OCI-LY3 (cell line): Measurements from ENCODE around the gene MTMR1.

ENCODE experiments used
- H2AFZ ChIP-seq: fragments of 200-600, 300-600 bp; shearing (Covaris generic); 2 replicates; pipeline ENCODE4 v1.6.0; 2014; ENCODE audit warnings: antibody characterized with exemption, low read depth, low read length
- H3K27ac ChIP-seq: fragments of 200-600, 300-600 bp; sonication (generic); 2 replicates; pipeline ENCODE4 v1.5.1; 2014; ENCODE audit warnings: mild to moderate bottlenecking, low read length, moderate library complexity, mixed read lengths
- H3K27me3 ChIP-seq: fragments of 200-600, 300-600 bp; sonication (generic); 2 replicates; pipeline ENCODE4 v1.6.1; 2014; ENCODE audit warnings: low read depth, low read length, mixed read lengths
- H3K36me3 ChIP-seq: fragments of 200-600, 300-600 bp; sonication (generic); replicated peaks from 2 replicates; pipeline ENCODE3; 2014; ENCODE audit warnings: low read depth, low read length, mixed read lengths
- H3K4me1 ChIP-seq: fragments of 300-600, 200-600 bp; sonication (generic); 2 replicates; pipeline ENCODE4 v1.6.1; 2014; ENCODE audit warnings: low read length, mixed read lengths
- H3K4me2 ChIP-seq: fragments of 200-600, 300-600 bp; sonication (generic); 2 replicates; pipeline ENCODE4 v1.6.1; 2014; ENCODE audit warnings: low read length, mixed read lengths
- H3K4me3 ChIP-seq: fragments of 300-600, 200-600 bp; sonication (generic); 2 replicates; pipeline ENCODE4 v1.5.1; 2014; ENCODE audit warnings: antibody characterized with exemption, mild to moderate bottlenecking, low read length, moderate library complexity
- H3K79me2 ChIP-seq: fragments of 300-600, 200-600 bp; shearing (Covaris generic); 2 replicates; pipeline ENCODE4 v1.6.1; 2014; ENCODE audit warnings: mild to moderate bottlenecking, low read length, mixed read lengths
- H3K9ac ChIP-seq: fragments of 300-600, 200-600 bp; shearing (Covaris generic); 2 replicates; pipeline ENCODE4 v1.6.0; 2014; ENCODE audit warnings: mild to moderate bottlenecking, low read length, moderate library complexity
- H3K9me3 ChIP-seq: fragments of 200-600, 300-600 bp; shearing (Covaris generic); 2 replicates; pipeline ENCODE4 v1.6.1; 2014; ENCODE audit warnings: low read length, mixed read lengths; ENCODE audit not compliant: insufficient read depth
- H4K20me1 ChIP-seq: fragments of 200-600, 300-600 bp; sonication (generic); 2 replicates; pipeline ENCODE4 v1.6.1; 2016; ENCODE audit warnings: low read length, mixed read lengths; ENCODE audit not compliant: insufficient read depth
- EZH2phosphoT487 ChIP-seq: fragments of 200-600 bp; shearing (Covaris generic); IDR thresholded peaks from 2 replicates; pipeline ENCODE4 v1.6.1; 2018; ENCODE audit warnings: antibody characterized with exemption, mixed run types, low read depth
- TF ChIP-seq, protein P1 (sequence below): fragments of 200-600, 300-600 bp; sonication (generic); IDR thresholded peaks from 2 replicates; pipeline ENCODE4 v1.5.1; 2014; ENCODE audit warnings: antibody characterized with exemption, low read length, low read depth

The MTMR1 gene

DNA sequence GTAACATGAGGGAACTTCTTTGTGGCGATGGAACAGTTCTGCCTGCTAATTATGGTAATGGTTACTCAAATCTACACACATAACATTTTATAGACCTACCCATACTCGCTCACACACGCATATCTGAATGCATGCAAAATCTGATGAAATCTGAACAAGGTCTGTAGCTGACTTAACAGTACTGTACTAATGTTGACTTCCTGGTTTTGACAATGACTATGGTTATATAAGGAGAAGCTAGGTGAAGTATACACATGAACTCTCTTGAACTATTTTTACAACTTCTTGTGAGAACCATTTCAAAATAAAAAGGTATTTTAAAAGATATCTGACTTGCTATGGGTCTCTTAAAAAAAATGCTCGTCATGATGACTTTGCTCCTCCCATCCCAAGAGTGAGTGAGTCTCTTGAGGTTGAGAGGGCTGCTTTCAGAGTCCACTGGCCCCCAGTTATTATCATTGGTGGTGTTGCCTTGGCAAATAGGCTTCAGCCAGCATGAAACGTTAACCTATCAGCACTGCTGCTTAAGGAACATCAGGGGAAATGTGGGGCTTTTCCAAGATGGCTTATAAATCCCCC, 99.8 kb downstream of the MTMR1 start:
- Histone ChIP-seq H3K9me3 (no peaks in the 10 kb centered on the region), H3K27ac (no peak overlapping the region), H2AFZ (no peak overlapping the region), H3K4me3 (no peak overlapping the region), H3K36me3 (no peaks in the 10 kb centered on the region), H3K27me3 (no peaks in the 10 kb centered on the region), H3K4me1 (no peaks in the 10 kb centered on the region), H3K79me2 (no peaks in the 10 kb centered on the region), H3K4me2 (no peak overlapping the region), H3K9ac (no peak overlapping the region), H4K20me1 (no peaks in the 10 kb centered on the region)
- no peak for TF ChIP-seq EZH2phosphoT487
- TF ChIP-seq, protein P1, sequence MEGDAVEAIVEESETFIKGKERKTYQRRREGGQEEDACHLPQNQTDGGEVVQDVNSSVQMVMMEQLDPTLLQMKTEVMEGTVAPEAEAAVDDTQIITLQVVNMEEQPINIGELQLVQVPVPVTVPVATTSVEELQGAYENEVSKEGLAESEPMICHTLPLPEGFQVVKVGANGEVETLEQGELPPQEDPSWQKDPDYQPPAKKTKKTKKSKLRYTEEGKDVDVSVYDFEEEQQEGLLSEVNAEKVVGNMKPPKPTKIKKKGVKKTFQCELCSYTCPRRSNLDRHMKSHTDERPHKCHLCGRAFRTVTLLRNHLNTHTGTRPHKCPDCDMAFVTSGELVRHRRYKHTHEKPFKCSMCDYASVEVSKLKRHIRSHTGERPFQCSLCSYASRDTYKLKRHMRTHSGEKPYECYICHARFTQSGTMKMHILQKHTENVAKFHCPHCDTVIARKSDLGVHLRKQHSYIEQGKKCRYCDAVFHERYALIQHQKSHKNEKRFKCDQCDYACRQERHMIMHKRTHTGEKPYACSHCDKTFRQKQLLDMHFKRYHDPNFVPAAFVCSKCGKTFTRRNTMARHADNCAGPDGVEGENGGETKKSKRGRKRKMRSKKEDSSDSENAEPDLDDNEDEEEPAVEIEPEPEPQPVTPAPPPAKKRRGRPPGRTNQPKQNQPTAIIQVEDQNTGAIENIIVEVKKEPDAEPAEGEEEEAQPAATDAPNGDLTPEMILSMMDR, result no peak

DNA sequence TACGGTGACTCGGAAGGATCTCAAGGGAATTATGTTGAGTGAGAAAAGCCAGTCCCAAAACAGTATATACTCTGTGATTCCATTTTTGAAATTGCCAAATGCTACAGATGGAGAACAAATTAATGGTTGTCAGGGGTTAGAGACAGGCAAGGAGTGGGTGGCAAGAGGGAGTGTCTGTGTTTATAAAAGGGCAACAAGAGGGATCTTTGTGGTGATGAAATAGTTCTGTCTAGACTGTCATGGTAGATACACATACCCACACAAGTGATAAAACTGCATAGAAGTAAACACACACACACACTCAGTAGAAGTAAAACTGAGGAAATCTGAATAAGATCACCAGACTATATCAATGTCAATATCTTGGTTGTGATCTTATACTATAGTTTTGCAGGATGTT, 112.5 kb downstream of the MTMR1 start:
- Histone ChIP-seq H3K27me3 (no peaks in the 10 kb centered on the region), H3K9me3 (no peaks in the 10 kb centered on the region), H3K4me2 (no peak overlapping the region), H3K4me3 (no peak overlapping the region), H3K9ac (no peak overlapping the region), H4K20me1 (no peaks in the 10 kb centered on the region), H3K79me2 (no peaks in the 10 kb centered on the region), H3K36me3 (no peaks in the 10 kb centered on the region), H2AFZ (no peak overlapping the region), H3K4me1 (no peaks in the 10 kb centered on the region), H3K27ac (no peak overlapping the region)
- TF ChIP-seq EZH2phosphoT487, result no peak
- TF ChIP-seq, protein P1, result no peak

DNA sequence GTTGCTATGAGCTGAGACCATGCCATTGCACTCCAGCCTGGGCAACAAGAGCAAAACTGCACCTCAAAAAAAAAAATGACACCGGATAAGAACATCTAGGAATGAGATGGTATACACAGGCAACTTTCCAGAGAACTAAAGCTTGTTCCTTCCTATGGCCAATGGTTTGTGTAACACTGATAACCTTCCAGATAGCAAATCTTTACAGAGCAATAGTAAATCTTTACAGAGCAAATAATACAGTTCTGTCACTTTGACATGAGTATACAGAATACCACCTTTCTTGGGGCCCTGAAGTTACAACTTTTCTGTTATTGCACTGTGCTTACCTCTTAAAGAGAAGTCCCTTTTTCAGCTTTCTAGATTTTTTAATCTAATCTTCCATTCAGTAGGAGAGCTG, 113.6 kb downstream of the MTMR1 start:
- Histone ChIP-seq H3K27ac (no peak overlapping the region), H4K20me1 (no peaks in the 10 kb centered on the region), H3K79me2 (no peaks in the 10 kb centered on the region), H3K4me2 (no peak overlapping the region), H3K36me3 (no peaks in the 10 kb centered on the region), H3K4me3 (no peak overlapping the region), H3K9ac (no peak overlapping the region), H3K9me3 (no peaks in the 10 kb centered on the region), H3K27me3 (no peaks in the 10 kb centered on the region), H3K4me1 (no peaks in the 10 kb centered on the region), H2AFZ (no peak overlapping the region)
- TF ChIP-seq EZH2phosphoT487, result no peak
- TF ChIP-seq, protein P1, result no peak

DNA sequence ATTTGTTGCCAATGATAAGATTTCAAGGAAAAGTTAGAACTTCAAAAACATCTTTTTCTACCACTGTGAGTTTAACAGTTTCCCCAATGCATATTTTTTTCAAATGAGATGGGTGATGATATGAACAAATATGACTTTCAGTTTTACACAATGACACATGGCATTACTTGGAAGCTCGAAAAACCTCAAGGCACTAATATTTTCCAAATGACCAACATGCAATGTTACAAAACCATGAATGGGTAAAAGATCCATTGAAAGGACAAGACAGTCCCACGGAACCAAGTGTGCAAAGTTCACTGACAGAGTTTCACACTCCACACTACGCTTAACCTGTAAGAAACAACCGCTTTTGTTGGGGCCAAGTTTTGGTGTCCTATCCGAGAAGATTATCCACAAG, 120.7 kb downstream of the MTMR1 start:
- Histone ChIP-seq H3K27me3 (no peaks in the 10 kb centered on the region), H3K36me3 (no peaks in the 10 kb centered on the region), H3K27ac (no peak overlapping the region), H2AFZ (no peak overlapping the region), H3K9ac (no peak overlapping the region), H3K4me3 (no peak overlapping the region), H3K4me2 (no peak overlapping the region), H3K4me1 (no peaks in the 10 kb centered on the region), H3K9me3 (no peaks in the 10 kb centered on the region), H3K79me2 (no peaks in the 10 kb centered on the region), H4K20me1 (no peaks in the 10 kb centered on the region)
- TF ChIP-seq, protein P1, result no peak
- no peak for TF ChIP-seq EZH2phosphoT487
